H9 (cell line): Measurements from ENCODE around the gene MACROD1. TPM values are rescaled to one million over a fixed set of nuclear protein-coding genes. Genes with fewer than 3 reads are reported as not detected.

Experiments used
- DNase-seq: peaks from one replicate; pipeline ENCODE4 v3.0.0-alpha.2; 2017
- H2AFZ ChIP-seq: one replicate; pipeline ENCODE4 v1.6.1; 2013; ENCODE audit warnings: mild to moderate bottlenecking, low read length, control low read depth, moderate library complexity
- H2AK5ac ChIP-seq: 2 replicates; pipeline ENCODE4 v1.6.1; 2013; ENCODE audit warnings: low read length, control low read depth, mixed read lengths; ENCODE audit not compliant: insufficient read length
- H2BK120ac ChIP-seq: one replicate; pipeline ENCODE4 v1.6.1; 2013; ENCODE audit warnings: low read depth, mild to moderate bottlenecking, low read length, control low read depth, inconsistent platforms; ENCODE audit not compliant: poor library complexity, severe bottlenecking
- H2BK12ac ChIP-seq: 2 replicates; pipeline ENCODE4 v1.6.1; 2013; ENCODE audit warnings: low read length, control low read depth, mixed read lengths, low read depth; ENCODE audit not compliant: insufficient read length
- H2BK15ac ChIP-seq: 2 replicates; pipeline ENCODE4 v1.6.1; 2013; ENCODE audit warnings: low read depth, low read length, control low read depth
- H2BK20ac ChIP-seq: one replicate; pipeline ENCODE4 v1.6.1; 2013; ENCODE audit warnings: low read depth, mild to moderate bottlenecking, low read length, control low read depth, inconsistent platforms; ENCODE audit not compliant: poor library complexity, severe bottlenecking
- H2BK5ac ChIP-seq: 2 replicates; pipeline ENCODE4 v1.6.1; 2013; ENCODE audit warnings: low read length, control low read depth, mixed read lengths; ENCODE audit not compliant: insufficient read length
- H3K14ac ChIP-seq: 2 replicates; pipeline ENCODE4 v1.6.1; 2013; ENCODE audit warnings: low read length, control low read depth; ENCODE audit not compliant: insufficient read depth
- H3K18ac ChIP-seq: 2 replicates; pipeline ENCODE4 v1.6.1; 2013; ENCODE audit warnings: low read depth, mild to moderate bottlenecking, mixed read lengths, low read length, control low read depth; ENCODE audit not compliant: insufficient read length
- H3K23ac ChIP-seq: 2 replicates; pipeline ENCODE4 v1.6.1; 2013; ENCODE audit warnings: low read length, control low read depth, mixed read lengths, low read depth; ENCODE audit not compliant: insufficient read length
- H3K23me2 ChIP-seq: 2 replicates; pipeline ENCODE4 v1.6.1; 2013; ENCODE audit warnings: low read depth, mild to moderate bottlenecking, mixed read lengths, low read length, control low read depth; ENCODE audit not compliant: insufficient read length, poor library complexity, severe bottlenecking
- H3K27ac ChIP-seq: 2 replicates; pipeline ENCODE4 v1.5.1; 2013; ENCODE audit warnings: low read length, control low read depth, mixed read lengths, low read depth; ENCODE audit not compliant: insufficient read length
- H3K27me3 ChIP-seq: 2 replicates; pipeline ENCODE4 v1.6.1; 2013; ENCODE audit warnings: low read length, control low read depth, inconsistent platforms; ENCODE audit not compliant: insufficient read depth
- H3K4ac ChIP-seq: 2 replicates; pipeline ENCODE4 v1.6.1; 2013; ENCODE audit warnings: low read depth, mild to moderate bottlenecking, control low read depth, inconsistent platforms, low read length, moderate library complexity
- H3K4me1 ChIP-seq: 2 replicates; pipeline ENCODE4 v1.6.1; 2013; ENCODE audit warnings: low read length, control low read depth, inconsistent platforms; ENCODE audit not compliant: insufficient read depth
- H3K4me2 ChIP-seq: 2 replicates; pipeline ENCODE4 v1.6.1; 2013; ENCODE audit warnings: low read length, control low read depth, mixed read lengths; ENCODE audit not compliant: insufficient read length, insufficient read depth
- H3K56ac ChIP-seq: 2 replicates; pipeline ENCODE4 v1.6.1; 2013; ENCODE audit warnings: low read depth, mild to moderate bottlenecking, mixed read lengths, low read length, control low read depth; ENCODE audit not compliant: insufficient read length
- H3K79me1 ChIP-seq: 2 replicates; pipeline ENCODE4 v1.6.1; 2013; ENCODE audit warnings: low read depth, mild to moderate bottlenecking, moderate library complexity, low read length, control low read depth, inconsistent platforms; ENCODE audit not compliant: insufficient read depth, poor library complexity, severe bottlenecking
- H3K79me2 ChIP-seq: 2 replicates; pipeline ENCODE4 v1.6.1; 2013; ENCODE audit warnings: low read length, control low read depth, inconsistent platforms; ENCODE audit not compliant: insufficient read depth
- H3K9ac ChIP-seq: 2 replicates; pipeline ENCODE4 v1.6.1; 2013; ENCODE audit warnings: low read length, control low read depth, mixed read lengths; ENCODE audit not compliant: insufficient read length; ENCODE audit errors: extremely low read depth
- H3K9me3 ChIP-seq: one replicate; pipeline ENCODE4 v1.6.1; 2013; ENCODE audit warnings: low read depth, low read length, inconsistent platforms; ENCODE audit not compliant: control insufficient read depth
- H3T11ph ChIP-seq: one replicate; pipeline ENCODE4 v1.6.1; 2013; ENCODE audit warnings: mild to moderate bottlenecking, low read length, control low read depth, inconsistent platforms
- H4K20me1 ChIP-seq: one replicate; pipeline ENCODE4 v1.6.1; 2013; ENCODE audit not compliant: control insufficient read depth, insufficient read length, insufficient read depth
- H4K5ac ChIP-seq: 2 replicates; pipeline ENCODE4 v1.6.1; 2013; ENCODE audit warnings: low read depth, mild to moderate bottlenecking, mixed read lengths, low read length, control low read depth; ENCODE audit not compliant: insufficient read length
- H4K8ac ChIP-seq: replicated peaks from 2 replicates; pipeline ENCODE4 v1.6.1; 2013; ENCODE audit warnings: low read length, control low read depth, mixed read lengths, low read depth; ENCODE audit not compliant: insufficient read length
- H4K91ac ChIP-seq: 2 replicates; pipeline ENCODE4 v1.6.1; 2013; ENCODE audit warnings: low read depth, mild to moderate bottlenecking, moderate library complexity, mixed read lengths, low read length, control low read depth; ENCODE audit not compliant: insufficient read length
- H3K27ac Mint-ChIP-seq, 3 experiments: 2 replicates in 2 of 3; 3 replicates in 1 of 3; pipeline ENCODE4 v1.8.0; 2020 to 2021; ENCODE audit warnings: mixed read lengths in 3 of 3, mild to moderate bottlenecking in 1 of 3, moderate library complexity in 1 of 3
- H3K27me3 Mint-ChIP-seq: 2 replicates; pipeline ENCODE4 v1.8.0; 2021; ENCODE audit warnings: low read depth, mild to moderate bottlenecking, moderate library complexity, mixed read lengths
- H3K36me3 Mint-ChIP-seq, 3 experiments: 2 replicates in 2 of 3; 3 replicates in 1 of 3; pipeline ENCODE4 v1.8.0; 2020 to 2021; ENCODE audit warnings: low read depth in 3 of 3, mixed read lengths in 3 of 3; ENCODE audit not compliant: insufficient read depth in 1 of 3
- H3K4me1 Mint-ChIP-seq, 2 experiments: 2 replicates each; pipeline ENCODE4 v1.8.0; 2020; ENCODE audit warnings: mixed read lengths in 2 of 2
- H3K4me3 Mint-ChIP-seq, 2 experiments: 2 replicates in 1 of 2; 3 replicates in 1 of 2; pipeline ENCODE4 v1.8.0; 2020 to 2021; ENCODE audit warnings: mild to moderate bottlenecking in 2 of 2, mixed read lengths in 2 of 2, moderate library complexity in 1 of 2
- H3K9me3 Mint-ChIP-seq, 2 experiments: 2 replicates in 1 of 2; 3 replicates in 1 of 2; pipeline ENCODE4 v1.8.0; 2020; ENCODE audit warnings: mild to moderate bottlenecking in 2 of 2, mixed read lengths in 2 of 2, moderate library complexity in 1 of 2
- CTCF ChIP-seq: fragments of 200-600 bp; sonication (generic); conservative IDR thresholded peaks from 3 replicates; pipeline ENCODE4 v1.8.0; 2021; ENCODE audit warnings: antibody characterized with exemption, mild to moderate bottlenecking
- WGBS: extraction: QIAGEN DNeasy Blood & Tissue Kit; methylation state at CpG from one replicate; pipeline ENCODE4 v1.1.7; 2013; ENCODE audit warnings: missing lambda C conversion rate, low lambda C conversion rate, mixed read lengths; ENCODE audit not compliant: insufficient read length; ENCODE audit errors: extremely low coverage; 5-methylcytosine and 5-hydroxymethylcytosine counted together
- total RNA-seq: library from RNA; stranded (reverse); gene quantifications from 2 replicates; pipeline ENCODE4 v1.2.1, GENCODE V29; 2021

MACROD1 gene
- total RNA-seq, 1 experiment from 2014 or later, result 21.2 TPM

- H3K27ac Mint-ChIP-seq, result no peak overlapping the region; a peak in 1 of 7 replicates
- peaks cover 88% of the 10 kb centered on the region for H3K27me3 Mint-ChIP-seq
- no peaks in the 10 kb centered on the region; a peak in 1 of 5 replicates for H3K9me3 Mint-ChIP-seq
These were observed 87.0 kb downstream of the MACROD1 start for GRCh38 chr11:64078905-64079304.

More at GRCh38 chr11:64078905-64079304, 87.0 kb downstream of the MACROD1 start:
- no peak overlapping the region for H3K18ac ChIP-seq
- H3K4ac ChIP-seq, result no peak overlapping the region
- no peak overlapping the region for H3T11ph ChIP-seq
- no peak overlapping the region for H4K91ac ChIP-seq
- no peak overlapping the region for H3K23ac ChIP-seq
- H3K79me2 ChIP-seq, result no peaks in the 10 kb centered on the region
- no peaks in the 10 kb centered on the region for H3K4me1 ChIP-seq
- no CpG with 5 or more reads among the region's 13 CpGs for WGBS
- H3K27ac ChIP-seq, result no peak overlapping the region
- no peaks in the 10 kb centered on the region for H3K9me3 ChIP-seq
- H3K9ac ChIP-seq, result no peak overlapping the region
- no peak overlapping the region for H2BK20ac ChIP-seq
- H4K5ac ChIP-seq, result no peak overlapping the region
- TF ChIP-seq CTCF, result no peak
- peaks cover 5% of the 10 kb centered on the region for H4K20me1 ChIP-seq
- H3K14ac ChIP-seq, result no peak overlapping the region
- H2BK5ac ChIP-seq, result no peak overlapping the region
- Mint-ChIP-seq H3K4me3 (no peak overlapping the region), H3K4me1 (peaks cover 4 to 13% of the 10 kb centered on the region in 2 experiments; a peak in 2 of 4 replicates), H3K36me3 (no peaks in the 10 kb centered on the region)
- H3K23me2 ChIP-seq, result no peaks in the 10 kb centered on the region
- H3K79me1 ChIP-seq, result no peaks in the 10 kb centered on the region
- peaks cover 8% of the 10 kb centered on the region; the same call in 1 of the 2 replicates for H3K27me3 ChIP-seq
- no peak overlapping the region for H2BK120ac ChIP-seq
- H3K56ac ChIP-seq, result no peak overlapping the region
- no peak overlapping the region for H3K4me2 ChIP-seq
- no peak for DNase-seq
- H2BK12ac ChIP-seq, result no peak overlapping the region
- no peak overlapping the region for H2AFZ ChIP-seq
- H4K8ac ChIP-seq, result no peak overlapping the region
- H2AK5ac ChIP-seq, result no peak overlapping the region
- no peak overlapping the region for H2BK15ac ChIP-seq
